ENCODE data around the gene PASK. TPM values are rescaled to one million over a fixed set of nuclear protein-coding genes. Genes with fewer than 3 reads are reported as not detected.

Gene PASK
- total and polyA plus RNA-seq, 9 of the 15 experiments (the other 6 are each of a cell fraction or from before 2014, with no cell fraction given) = 1.5 to 30.3 (median 9.9) TPM

- TF ChIP-seq TFE3 (CRISPR knock-in tag; IDR thresholded peaks at IDR 0.05) = no peak
- TF ChIP-seq SLC30A9 (CRISPR knock-in tag; IDR thresholded peaks at IDR 0.05) = no peak
- TF ChIP-seq NFE2 (IDR thresholded peaks at IDR 0.05; ENCODE audit: low read depth) = 0 out of 2 replicates have a peak, but pooled peaks have one; percentile 22
- TF ChIP-seq SIX5 (IDR thresholded peaks at IDR 0.05; ENCODE audit: borderline replicate concordance in 1 of 2, insufficient read depth in 1 of 2, low read depth in 1 of 2, low read length in 2 of 2) = peak; percentile 48 to 54; a peak in 3 of 4 replicates
- no peak for TF ChIP-seq FOXA3 (CRISPR knock-in tag; conservative IDR thresholded peaks at IDR 0.05 in 1 of 2, IDR thresholded peaks at IDR 0.05 in 1 of 2)
- TF ChIP-seq NR2C2 (CRISPR knock-in tag; IDR thresholded peaks at IDR 0.05) = peak; percentile 65; the same call in 1 of the 2 replicates
- TF ChIP-seq NR2C2 (tag; IDR thresholded peaks at IDR 0.05) = peak; percentile 47; the same call in 1 of the 2 replicates
- TF ChIP-seq ZNF146 (CRISPR knock-in tag; IDR thresholded peaks at IDR 0.05; ENCODE audit: unreplicated experiment) = no peak
- no peak for TF ChIP-seq ZSCAN29 (IDR thresholded peaks at IDR 0.05)
- TF ChIP-seq PHF8 (IDR thresholded peaks at IDR 0.05; ENCODE audit: borderline replicate concordance, low read length) = peak; percentile 89
- TF ChIP-seq KDM4B (IDR thresholded peaks at IDR 0.05; ENCODE audit: borderline replicate concordance in 2 of 2, low read depth in 1 of 2) = peak in 1 of 2 experiments; percentile 99; a peak in 2 of 4 replicates
- no peak for TF ChIP-seq LCOR (CRISPR knock-in tag; IDR thresholded peaks at IDR 0.05)
- peak; percentile 83; the same call in 1 of the 2 replicates for TF ChIP-seq CBX1 (IDR thresholded peaks at IDR 0.05; ENCODE audit: low read depth)
- TF ChIP-seq CHD7 (IDR thresholded peaks at IDR 0.05; ENCODE audit: low read depth, low read length) = no peak
- no peak for TF ChIP-seq DPF2 (IDR thresholded peaks at IDR 0.05)
- no peak for TF ChIP-seq FOXJ2 (tag; IDR thresholded peaks at IDR 0.05)
Observed at GRCh38 chr2:241102239-241102803, 47.0 kb downstream of the PASK start, which contains the start of gene MTERF4 (continued).
